HT1080 (cell line): ENCODE results near the gene OR10G6. TPM values are rescaled to one million over a fixed set of nuclear protein-coding genes. Genes with fewer than 3 reads are reported as not detected.
"Not testable (repeated sequence)": the region's sequence is repeated elsewhere in the genome, so short reads cannot be mapped to it uniquely, and the experiment has no call there.

Experiments used
- DNase-seq: peaks from one replicate; pipeline ENCODE4 v3.0.0-alpha.2; 2015; ENCODE audit warnings: low read depth
- polyA plus RNA-seq, 2 experiments: library from polyadenylated mRNA; depleted of rRNA; stranded (reverse); fragments of >200 nt; gene quantifications; 2 replicates each; pipeline ENCODE4 v1.2.3, GENCODE V29; 2015
- total RNA-seq: library from RNA; depleted of rRNA; stranded (reverse); fragments of >200 nt; shearing (Covaris generic); gene quantifications from 2 replicates; pipeline ENCODE4 v1.2.3, GENCODE V29; 2014; rRNA removed

Gene OR10G6
- total RNA-seq: not detected in 2 replicates
- not detected in 2 replicates for polyA plus RNA-seq (2015; cell fraction: cytosol; rRNA removed)
- polyA plus RNA-seq (2015; cell fraction: nucleus; rRNA removed): not detected in 2 replicates

GRCh38 chr11:123995119-123995518 is at the start of gene OR10G6:
Gene OR10G6, minus strand, starts transcription at chr11:123995161. Its CDS starts 0 bp downstream, at chr11:123995161.
- DNase-seq: no peak

GRCh38 chr11:124043420-124043819 is 48.5 kb upstream of the OR10G6 start:
- no peak for DNase-seq

GRCh38 chr11:124041254-124041653 is 46.3 kb upstream of the OR10G6 start, which contains the start of gene OR10G7:
Gene OR10G7, minus strand, starts transcription at chr11:124041325. Its CDS starts 2,324 bp downstream, at chr11:124039001.
- no peak for DNase-seq

GRCh38 chr11:124039557-124039956 is 44.6 kb upstream of the OR10G6 start:
- DNase-seq: no peak

GRCh38 chr11:124036666-124037065 is 41.7 kb upstream of the OR10G6 start:
- no peak for DNase-seq

- DNase-seq: no peak
Measured at GRCh38 chr11:124026498-124026897, 31.5 kb upstream of the OR10G6 start, which contains the start of gene OR10G8. Gene OR10G8, plus strand, starts transcription at chr11:124026798. Its CDS starts 2,825 bp downstream, at chr11:124029623.

GRCh38 chr11:124015837-124016236 is 20.9 kb upstream of the OR10G6 start:
- DNase-seq: not testable (repeated sequence)

- DNase-seq: no peak
Measured at GRCh38 chr11:124012697-124013096, 17.7 kb upstream of the OR10G6 start, which contains the start of gene OR10G4. Gene OR10G4, plus strand, starts transcription at chr11:124012997. Its CDS starts 2,578 bp downstream, at chr11:124015575.

GRCh38 chr11:123979311-123979710 is 15.7 kb downstream of the OR10G6 start:
- DNase-seq: no peak

GRCh38 chr11:123977731-123978347 is 17.1 kb downstream of the OR10G6 start, which contains the start of gene OR10S1:
Gene OR10S1, minus strand, starts transcription at chr11:123977781. Its CDS starts 117 bp downstream, at chr11:123977664.
- no peak for DNase-seq

GRCh38 chr11:123976770-123977560 is 18.0 kb downstream of the OR10G6 start:
- no peak for DNase-seq

- DNase-seq: peak; percentile 92
Measured at GRCh38 chr11:123973816-123974215, 21.1 kb downstream of the OR10G6 start.

GRCh38 chr11:123956752-123957151 is 38.2 kb downstream of the OR10G6 start:
- no peak for DNase-seq

- DNase-seq: no peak
Measured at GRCh38 chr11:123945132-123945531, 49.8 kb downstream of the OR10G6 start.

Other genes starting within 250 kb of the OR10G6 start
- not detected in 2 replicates for gene OR6X1, start 240.6 kb downstream of the OR10G6 start, total RNA-seq
- not detected in 2 replicates for gene OR6M1, start 188.8 kb downstream of the OR10G6 start, total RNA-seq
- gene TMEM225, start 109.5 kb downstream of the OR10G6 start, total RNA-seq: not detected in 2 replicates
- not detected in 2 replicates for gene OR8D4, start 93.0 kb downstream of the OR10G6 start, total RNA-seq
- gene OR4D5, start 55.5 kb downstream of the OR10G6 start, total RNA-seq: not detected in 2 replicates
- gene OR6T1, start 51.3 kb downstream of the OR10G6 start, total RNA-seq: not detected in 2 replicates
- gene OR10S1, start 17.4 kb downstream of the OR10G6 start, total RNA-seq: not detected in 2 replicates
- gene OR10G4, start 17.8 kb upstream of the OR10G6 start, total RNA-seq: not detected in 2 replicates
- gene OR10G9, start 27.9 kb upstream of the OR10G6 start, total RNA-seq: not detected in 2 replicates
- gene OR10G8, start 31.6 kb upstream of the OR10G6 start, total RNA-seq: not detected in 2 replicates
- gene OR10G7, start 46.2 kb upstream of the OR10G6 start, total RNA-seq: not detected in 2 replicates
- 0.70 and 1.4 TPM in 2 replicates for gene VWA5A, start 120.3 kb upstream of the OR10G6 start, total RNA-seq
- gene OR10D3, start 188.2 kb upstream of the OR10G6 start, total RNA-seq: not detected in 2 replicates
- gene OR8G1, start 245.9 kb upstream of the OR10G6 start, total RNA-seq: not detected in 2 replicates